GM23248 (cell line): Measurements from ENCODE around the gene GDF7.
"Not testable (repeated sequence)": the region's sequence is repeated elsewhere in the genome, so short reads cannot be mapped to it uniquely, and the experiment has no call there.

ENCODE experiments used
- EZH2 ChIP-seq: fragments of 200-600 bp; sonication (generic); IDR thresholded peaks from 2 replicates; pipeline ENCODE4 v1.6.1; 2018; ENCODE audit warnings: antibody characterized with exemption, mild to moderate bottlenecking; ENCODE audit not compliant: insufficient read depth, poor library complexity, severe bottlenecking
- EZH2phosphoT487 ChIP-seq: fragments of 200-600 bp; sonication (generic); IDR thresholded peaks from 2 replicates; pipeline ENCODE4 v1.6.1; 2018; ENCODE audit warnings: antibody characterized with exemption, moderate library complexity, mild to moderate bottlenecking, low read depth; ENCODE audit not compliant: insufficient read depth

DNA sequence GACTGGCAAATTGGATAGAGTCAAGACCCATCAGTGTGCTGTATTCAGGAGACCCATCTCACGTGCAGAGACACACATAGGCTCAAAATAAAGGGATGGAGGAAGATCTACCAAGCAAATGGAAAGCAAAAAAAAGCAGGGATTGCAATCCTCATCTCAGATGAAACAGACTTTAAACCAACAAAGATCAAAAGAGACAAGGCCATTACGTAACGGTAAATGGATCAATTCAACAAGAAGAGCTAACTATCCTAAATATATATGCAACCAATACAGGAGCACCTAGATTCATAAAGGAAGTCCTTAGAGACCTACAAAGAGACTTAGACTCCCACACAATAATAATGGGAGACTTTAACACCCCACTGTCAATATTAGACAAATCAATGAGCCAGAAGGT is 46.6 kb downstream of the GDF7 start:
- not testable (repeated sequence) for TF ChIP-seq EZH2, EZH2phosphoT487
